ENCODE data around the gene BMP8A.
"Not testable (repeated sequence)": the region's sequence is repeated elsewhere in the genome, so short reads cannot be mapped to it uniquely, and the experiment has no call there.

The BMP8A gene

GRCh38 chr1:39508266-39508665 is 16.8 kb downstream of the BMP8A start:
- DNase-seq: no peak

DNA sequence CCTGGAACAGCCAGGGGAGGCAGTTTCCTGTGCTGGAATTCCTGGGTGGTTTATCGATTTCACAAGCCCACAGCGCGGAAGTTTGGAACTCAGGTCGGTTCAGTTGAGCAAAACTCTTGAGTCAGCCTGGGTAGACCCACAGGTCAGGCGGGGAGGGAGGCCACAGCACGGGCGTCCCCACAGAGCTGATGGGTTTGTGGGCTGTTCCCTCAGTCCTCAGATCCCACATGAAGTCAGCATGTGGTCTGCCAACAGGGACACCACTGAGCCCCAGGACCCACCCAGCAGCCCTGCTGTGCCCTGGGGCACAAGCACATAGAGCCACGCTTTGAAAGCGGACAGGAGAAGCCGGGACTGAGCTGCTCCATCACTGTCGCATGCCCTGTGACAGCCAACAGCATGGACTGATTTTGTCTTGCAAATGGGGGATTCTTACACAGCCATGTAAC is 17.4 kb downstream of the BMP8A start:
- DNase-seq: no peak

- no peak for DNase-seq
These were observed 18.0 kb downstream of the BMP8A start for GRCh38 chr1:39509360-39510009.

DNA sequence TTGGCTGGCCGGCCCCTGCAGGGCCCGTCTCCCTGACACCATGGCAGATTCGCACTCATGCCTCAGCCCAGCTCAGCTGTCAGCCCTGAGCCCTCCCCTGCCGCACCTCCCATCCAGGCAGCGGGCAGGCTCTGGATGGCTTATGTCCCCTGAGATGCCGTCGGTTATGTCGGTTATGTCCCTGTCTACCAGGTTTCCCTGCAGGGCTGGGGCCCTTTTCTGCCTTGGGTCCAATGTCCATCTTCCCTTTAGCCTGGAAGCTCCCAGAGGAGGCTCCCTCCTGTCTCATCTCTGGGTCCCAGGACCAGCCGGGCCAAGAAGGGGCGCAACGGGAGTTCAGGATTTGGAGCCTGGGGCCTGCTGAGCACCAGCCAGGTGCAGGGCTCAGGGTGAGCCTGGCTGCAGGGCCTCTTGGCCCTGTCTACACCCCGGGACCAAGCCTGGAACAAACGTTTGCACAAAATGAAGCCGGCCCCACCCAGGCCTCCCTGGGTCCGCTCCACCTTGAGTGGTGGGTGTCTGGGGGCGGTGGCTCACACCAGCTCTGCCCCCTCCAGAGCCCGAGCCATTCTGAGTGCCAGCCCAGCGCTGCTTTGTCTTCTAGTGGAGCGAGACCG is 19.2 kb downstream of the BMP8A start:
- not testable (repeated sequence) for DNase-seq

DNA sequence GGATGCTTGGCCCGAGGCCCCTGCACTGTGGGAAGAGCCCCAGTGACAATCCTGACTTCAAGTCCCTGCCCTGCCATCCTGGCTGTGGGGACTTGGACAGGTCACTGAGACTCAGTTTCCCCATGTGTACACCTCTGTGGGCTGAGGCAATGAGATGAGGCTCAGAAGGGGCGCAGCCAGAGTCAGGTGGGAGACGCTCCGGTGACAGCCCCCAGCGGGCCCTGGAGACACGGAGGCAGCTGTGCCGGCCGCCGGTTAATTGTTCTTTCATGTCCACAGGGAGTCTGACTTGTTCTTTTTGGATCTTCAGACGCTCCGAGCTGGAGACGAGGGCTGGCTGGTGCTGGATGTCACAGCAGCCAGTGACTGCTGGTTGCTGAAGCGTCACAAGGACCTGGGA is 20.0 kb downstream of the BMP8A start:
- not testable (repeated sequence) for DNase-seq

GRCh38 chr1:39512234-39512847 is 20.9 kb downstream of the BMP8A start:
- DNase-seq: not testable (repeated sequence)

- DNase-seq: not testable (repeated sequence)
These were observed 23.3 kb downstream of the BMP8A start for GRCh38 chr1:39514710-39515124.

DNA sequence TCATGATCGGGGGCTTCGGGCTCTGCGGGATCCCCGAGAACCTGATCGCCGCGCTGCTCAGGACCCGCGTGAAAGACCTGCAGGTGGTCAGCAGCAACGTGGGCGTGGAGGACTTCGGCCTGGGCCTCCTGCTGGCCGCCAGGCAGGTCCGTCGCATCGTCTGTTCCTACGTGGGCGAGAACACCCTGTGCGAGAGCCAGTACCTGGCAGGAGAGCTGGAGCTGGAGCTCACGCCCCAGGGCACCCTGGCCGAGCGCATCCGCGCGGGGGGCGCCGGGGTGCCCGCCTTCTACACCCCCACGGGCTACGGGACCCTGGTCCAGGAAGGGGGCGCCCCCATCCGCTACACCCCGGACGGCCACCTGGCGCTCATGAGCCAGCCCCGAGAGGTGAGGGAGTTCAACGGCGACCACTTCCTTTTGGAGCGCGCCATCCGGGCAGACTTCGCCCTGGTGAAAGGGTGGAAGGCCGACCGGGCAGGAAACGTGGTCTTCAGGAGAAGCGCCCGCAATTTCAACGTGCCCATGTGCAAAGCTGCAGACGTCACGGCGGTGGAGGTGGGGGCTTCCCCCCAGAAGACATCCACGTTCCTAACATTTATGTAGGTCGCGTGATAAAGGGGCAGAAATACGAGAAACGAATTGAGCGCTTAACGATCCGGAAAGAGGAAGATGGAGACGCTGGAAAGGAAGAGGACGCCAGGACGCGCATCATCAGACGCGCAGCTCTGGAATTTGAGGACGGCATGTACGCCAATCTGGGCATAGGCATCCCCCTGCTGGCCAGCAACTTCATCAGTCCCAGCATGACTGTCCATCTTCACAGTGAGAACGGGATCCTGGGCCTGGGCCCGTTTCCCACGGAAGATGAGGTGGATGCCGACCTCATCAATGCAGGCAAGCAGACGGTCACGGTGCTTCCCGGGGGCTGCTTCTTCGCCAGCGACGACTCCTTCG is 24.0 kb downstream of the BMP8A start:
- DNase-seq: not testable (repeated sequence)

- DNase-seq: not testable (repeated sequence)
These were observed 25.4 kb downstream of the BMP8A start for GRCh38 chr1:39516841-39517240.

DNA sequence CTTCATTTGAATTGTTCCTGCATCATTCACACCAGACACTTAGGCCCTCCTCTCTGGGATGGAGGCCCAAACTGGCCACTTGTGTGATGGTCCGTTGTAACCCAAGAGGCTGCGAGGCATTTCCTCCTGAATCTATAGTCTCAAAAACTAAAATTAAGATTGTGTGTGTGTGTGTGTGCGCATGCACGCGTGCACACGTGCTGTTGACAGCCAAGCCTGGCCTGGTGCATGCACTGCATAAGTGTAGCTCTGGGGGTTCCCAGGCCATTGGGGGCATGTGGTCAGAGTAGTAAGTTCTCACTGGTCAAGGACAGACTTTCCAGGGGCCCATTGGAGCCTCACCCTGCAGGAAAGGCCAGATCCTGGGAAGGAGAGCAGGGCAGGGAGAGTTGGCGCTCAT is 26.5 kb downstream of the BMP8A start:
- not testable (repeated sequence) for DNase-seq

DNA sequence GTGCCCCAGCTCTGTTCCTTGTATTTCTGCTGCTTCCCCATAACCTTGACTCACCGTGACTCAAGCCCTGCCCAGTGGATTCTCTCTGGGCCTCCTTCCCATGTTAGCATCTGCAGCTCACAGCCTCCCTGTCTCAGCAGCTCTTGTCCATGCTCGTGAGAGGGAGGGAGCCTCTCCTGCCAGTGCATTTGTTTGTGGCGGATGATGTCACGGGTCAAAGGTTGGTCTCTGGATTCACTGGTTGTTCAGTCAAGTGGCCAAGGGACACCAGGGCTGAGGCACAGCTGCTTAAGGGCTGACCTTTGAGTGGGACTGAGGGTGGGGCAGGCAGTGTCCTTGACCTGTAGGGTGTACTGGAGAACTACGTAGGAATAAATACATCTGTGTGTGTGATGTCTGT is 27.9 kb downstream of the BMP8A start:
- DNase-seq: not testable (repeated sequence)

- DNase-seq: not testable (repeated sequence)
These were observed 30.8 kb downstream of the BMP8A start for GRCh38 chr1:39522221-39522620.

DNA sequence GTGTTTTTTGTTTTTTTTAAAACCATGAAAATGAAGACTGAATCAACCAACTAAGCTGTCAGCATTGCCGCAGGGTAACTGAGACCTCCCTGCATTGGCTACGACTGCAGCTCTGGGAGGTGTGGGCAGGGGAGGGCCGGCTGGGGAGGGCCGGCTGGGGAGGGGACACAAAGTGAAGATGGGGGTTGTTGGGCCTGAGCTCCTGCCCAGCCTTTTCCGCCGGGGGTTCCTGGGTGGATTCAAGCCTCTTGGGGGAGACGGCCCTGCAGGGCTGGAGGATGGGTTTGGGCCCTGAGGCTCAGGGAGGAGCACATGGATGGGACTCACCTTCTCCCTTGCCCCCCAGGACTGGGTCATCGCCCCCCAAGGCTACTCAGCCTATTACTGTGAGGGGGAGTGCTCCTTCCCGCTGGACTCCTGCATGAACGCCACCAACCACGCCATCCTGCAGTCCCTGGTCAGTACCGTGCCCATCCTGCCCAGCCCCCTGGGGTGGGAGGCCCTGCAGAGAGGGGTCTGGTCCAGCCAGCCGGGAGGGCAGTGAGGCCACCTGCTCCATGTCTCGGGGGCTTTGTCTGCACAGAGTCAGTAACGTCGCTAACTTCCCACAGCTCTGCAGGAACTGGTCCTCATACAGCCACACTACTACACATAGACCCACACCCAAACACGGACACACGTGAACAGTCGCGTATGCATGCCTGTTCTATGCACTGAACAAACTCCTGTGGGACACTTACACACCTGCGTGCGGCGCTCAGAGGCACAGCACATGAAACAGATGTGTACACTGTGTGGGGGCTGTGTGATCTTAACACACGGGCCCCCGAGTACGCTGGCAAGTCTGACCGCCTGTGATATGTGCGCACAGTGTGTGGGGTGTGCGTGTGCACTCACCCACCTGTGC is 31.5 kb downstream of the BMP8A start:
- DNase-seq: no peak

DNA sequence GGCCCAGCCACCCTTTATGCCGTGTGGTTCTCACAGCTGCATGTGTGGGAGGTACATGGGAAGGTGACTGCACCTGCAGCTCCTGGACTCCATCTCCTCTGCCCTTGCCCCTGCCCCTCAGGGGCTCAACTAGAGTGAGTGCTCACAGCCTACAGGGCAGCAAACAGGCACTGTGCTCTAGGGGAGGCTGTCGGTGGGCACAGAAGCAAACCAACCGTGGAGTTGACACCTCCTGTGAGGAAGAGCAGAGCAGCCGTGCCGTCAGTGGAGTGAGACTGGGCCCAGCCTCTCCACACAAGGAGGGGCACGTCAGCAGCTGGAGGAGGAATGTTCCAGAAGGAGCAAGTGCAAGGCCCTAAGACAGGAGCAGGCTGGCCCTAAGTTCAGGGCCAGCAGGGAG is 32.7 kb downstream of the BMP8A start:
- no peak for DNase-seq

DNA sequence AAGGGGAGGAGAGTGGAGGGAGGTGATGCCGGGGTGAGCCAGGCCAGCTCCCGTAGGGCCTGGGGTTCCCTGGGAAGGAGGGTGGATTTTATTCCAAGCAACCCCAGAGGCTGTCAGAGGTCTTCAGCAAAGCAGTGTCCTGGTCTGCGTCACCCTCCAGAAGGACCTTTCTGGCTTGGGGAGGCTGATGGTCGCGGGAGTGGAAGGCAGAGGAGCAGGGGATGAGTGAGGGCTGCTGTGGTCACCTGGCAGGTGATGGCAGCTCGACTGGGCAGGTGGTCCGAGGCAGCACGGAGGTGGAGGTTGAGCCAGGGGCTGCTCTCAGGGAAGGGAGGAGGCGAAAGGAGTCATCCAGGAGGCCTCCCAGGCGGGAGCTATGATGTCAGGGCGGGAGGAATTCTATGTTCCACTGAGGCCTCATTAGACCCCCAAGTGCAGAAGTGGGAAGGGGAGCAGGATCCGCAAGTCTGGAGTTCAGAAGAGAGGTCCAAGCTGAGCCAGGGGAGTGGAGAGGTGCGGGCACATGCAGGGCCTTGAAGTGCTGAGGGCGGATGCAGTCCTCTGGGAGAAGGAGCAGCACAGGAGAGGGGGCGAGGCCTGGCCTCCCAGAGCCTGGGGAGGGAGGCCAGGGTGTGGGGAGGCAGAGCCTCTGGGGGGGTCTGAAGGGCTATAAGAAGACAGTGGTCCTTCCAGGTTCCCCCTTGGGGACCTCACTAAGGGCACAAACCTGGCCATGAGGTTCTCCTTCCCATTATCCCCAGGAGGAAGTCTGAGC is 33.3 kb downstream of the BMP8A start:
- DNase-seq: no peak

GRCh38 chr1:39525366-39526165 is 34.1 kb downstream of the BMP8A start:
- DNase-seq: peak; percentile 73

DNA sequence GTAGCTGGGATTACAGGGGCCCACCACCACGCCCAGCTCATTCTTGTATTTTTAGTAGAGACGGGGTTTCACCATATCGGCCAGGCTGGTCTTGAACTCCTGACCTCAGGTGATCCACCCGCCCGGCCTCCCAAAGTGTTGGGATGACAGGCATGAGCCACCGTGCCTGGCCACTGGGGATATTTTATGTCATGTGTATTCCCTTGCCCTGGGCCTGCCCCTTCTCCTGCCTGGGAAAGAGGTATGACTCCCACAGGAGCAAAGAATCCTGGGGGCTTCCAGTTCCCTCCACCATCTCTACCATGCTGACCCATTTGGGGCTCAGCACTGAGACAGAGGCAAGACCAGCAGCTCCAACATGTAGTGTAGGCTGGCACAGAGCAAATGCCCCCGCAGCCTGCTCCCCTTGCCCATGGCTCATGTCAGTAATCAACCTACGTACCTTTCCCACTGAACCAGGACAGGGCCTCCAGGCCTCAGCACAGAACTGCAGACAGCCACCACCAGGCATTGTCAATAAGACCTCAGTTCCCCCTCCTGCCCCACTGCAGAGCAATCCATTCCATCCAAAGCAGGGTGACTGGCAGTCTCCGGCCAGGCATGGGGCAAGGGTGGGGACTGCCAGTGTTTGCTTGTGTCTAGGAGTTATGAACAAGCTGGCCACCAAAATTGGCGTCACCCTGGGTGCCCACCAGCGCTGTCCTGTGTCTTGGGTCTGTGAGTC is 35.2 kb downstream of the BMP8A start:
- DNase-seq: no peak

DNA sequence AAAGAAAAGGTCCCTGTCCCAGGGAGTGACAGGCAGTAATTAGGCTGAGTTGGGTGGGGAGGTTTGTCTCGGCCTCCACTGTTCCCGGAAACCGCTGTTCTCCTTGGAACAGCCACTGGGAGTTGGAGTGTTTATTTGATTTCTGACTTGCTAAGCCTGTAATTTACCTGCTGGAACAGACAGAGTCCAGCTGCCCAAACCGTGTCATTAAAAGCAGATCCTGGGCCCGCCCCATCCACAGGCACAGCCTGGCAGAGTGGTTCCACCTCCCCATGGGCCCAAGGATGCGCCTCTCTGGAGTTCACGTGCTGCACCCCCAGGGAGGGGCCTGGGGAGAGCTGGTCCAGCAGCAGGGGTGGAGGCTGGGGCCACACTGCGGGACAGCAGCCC is 35.7 kb downstream of the BMP8A start:
- DNase-seq: not testable (repeated sequence)

- no peak for DNase-seq
These were observed 36.6 kb downstream of the BMP8A start for GRCh38 chr1:39528082-39528481.

Data from CD4-positive, alpha-beta T cell treated with Interferon gamma for 1 hour (primary cell).